Measurements from ENCODE around the gene CENPX. TPM values are rescaled to one million over a fixed set of nuclear protein-coding genes. Genes with fewer than 3 reads are reported as not detected.

Gene CENPX
- total RNA-seq, 1 experiment from 2014 or later, result 77.9 TPM

DNA sequence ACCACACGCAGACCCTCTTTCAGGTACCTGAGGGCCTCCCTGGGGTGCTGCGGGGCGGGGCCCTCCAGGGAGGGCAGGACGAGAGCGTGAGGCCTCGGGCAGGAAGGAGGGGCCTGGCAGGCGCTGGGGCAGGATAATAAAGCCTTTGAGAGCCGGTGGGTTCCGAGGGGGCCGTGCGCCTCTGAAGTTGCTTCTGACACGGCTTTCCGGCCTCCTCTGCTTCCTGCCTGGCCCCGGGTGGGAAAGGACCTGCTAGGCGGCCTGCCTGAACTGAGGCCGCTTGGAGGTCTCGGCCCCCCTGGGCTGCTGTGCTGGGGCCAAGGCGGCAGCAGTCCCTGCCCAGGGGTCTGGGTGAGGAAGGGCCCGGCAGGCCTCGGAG, 10.4 kb downstream of the CENPX start:
- no peak overlapping the region for H3K9ac ChIP-seq (ENCODE audit: extremely low read depth, insufficient read length, low read length)
- H3K14ac ChIP-seq (ENCODE audit: insufficient read depth, low read length), result no peak overlapping the region; the same call in 1 of the 2 replicates

More for the DNA sequence above, 10.4 kb downstream of the CENPX start:
- TF ChIP-seq, protein P1, sequence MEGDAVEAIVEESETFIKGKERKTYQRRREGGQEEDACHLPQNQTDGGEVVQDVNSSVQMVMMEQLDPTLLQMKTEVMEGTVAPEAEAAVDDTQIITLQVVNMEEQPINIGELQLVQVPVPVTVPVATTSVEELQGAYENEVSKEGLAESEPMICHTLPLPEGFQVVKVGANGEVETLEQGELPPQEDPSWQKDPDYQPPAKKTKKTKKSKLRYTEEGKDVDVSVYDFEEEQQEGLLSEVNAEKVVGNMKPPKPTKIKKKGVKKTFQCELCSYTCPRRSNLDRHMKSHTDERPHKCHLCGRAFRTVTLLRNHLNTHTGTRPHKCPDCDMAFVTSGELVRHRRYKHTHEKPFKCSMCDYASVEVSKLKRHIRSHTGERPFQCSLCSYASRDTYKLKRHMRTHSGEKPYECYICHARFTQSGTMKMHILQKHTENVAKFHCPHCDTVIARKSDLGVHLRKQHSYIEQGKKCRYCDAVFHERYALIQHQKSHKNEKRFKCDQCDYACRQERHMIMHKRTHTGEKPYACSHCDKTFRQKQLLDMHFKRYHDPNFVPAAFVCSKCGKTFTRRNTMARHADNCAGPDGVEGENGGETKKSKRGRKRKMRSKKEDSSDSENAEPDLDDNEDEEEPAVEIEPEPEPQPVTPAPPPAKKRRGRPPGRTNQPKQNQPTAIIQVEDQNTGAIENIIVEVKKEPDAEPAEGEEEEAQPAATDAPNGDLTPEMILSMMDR (conservative IDR thresholded peaks at IDR 0.05), result no peak
- H4K20me1 ChIP-seq (ENCODE audit: control insufficient read depth, insufficient read depth, insufficient read length), result no peaks in the 10 kb centered on the region
- no peaks in the 10 kb centered on the region for H3K23me2 ChIP-seq (ENCODE audit: insufficient read length, low read depth, low read length, poor library complexity, severe bottlenecking)
- DNase-seq, result no peak
- no peak overlapping the region for H2BK120ac ChIP-seq (ENCODE audit: low read depth, low read length, poor library complexity, severe bottlenecking)
- no peak overlapping the region for H4K8ac ChIP-seq (replicated peaks; ENCODE audit: insufficient read length, low read depth, low read length)
- no peak overlapping the region for H3K18ac ChIP-seq (ENCODE audit: insufficient read length, low read depth, low read length)
- no peaks in the 10 kb centered on the region for H3K36me3 Mint-ChIP-seq (ENCODE audit: insufficient read depth in 1 of 3, low read depth in 3 of 3)
- no peaks in the 10 kb centered on the region for H3K79me1 ChIP-seq (ENCODE audit: insufficient read depth, low read depth, low read length, poor library complexity, severe bottlenecking)
- no peak overlapping the region for H2AFZ ChIP-seq (ENCODE audit: low read length)
- H2AK5ac ChIP-seq (ENCODE audit: insufficient read length, low read length), result no peak overlapping the region
- H3K4me3 Mint-ChIP-seq, result no peak overlapping the region
- no peaks in the 10 kb centered on the region for H3K9me3 ChIP-seq (ENCODE audit: control insufficient read depth, low read depth, low read length)
- no peaks in the 10 kb centered on the region for H3K9me3 Mint-ChIP-seq
- H2BK5ac ChIP-seq (ENCODE audit: insufficient read length, low read length), result no peak overlapping the region
- H4K5ac ChIP-seq (ENCODE audit: insufficient read length, low read depth, low read length), result no peak overlapping the region
- H2BK12ac ChIP-seq (ENCODE audit: insufficient read length, low read depth, low read length), result no peak overlapping the region
- H3T11ph ChIP-seq (ENCODE audit: low read length), result no peak overlapping the region
- no peak overlapping the region for H3K56ac ChIP-seq (ENCODE audit: insufficient read length, low read depth, low read length)
- H2BK20ac ChIP-seq (ENCODE audit: low read depth, low read length, poor library complexity, severe bottlenecking), result no peak overlapping the region
- H3K27ac ChIP-seq (ENCODE audit: insufficient read length, low read depth, low read length), result no peak overlapping the region
- no peaks in the 10 kb centered on the region for H3K4me1 ChIP-seq (ENCODE audit: insufficient read depth, low read length)
- H3K27me3 Mint-ChIP-seq (ENCODE audit: low read depth), result no peaks in the 10 kb centered on the region; the same call in 1 of the 2 replicates
- no peaks in the 10 kb centered on the region for H3K27me3 ChIP-seq (ENCODE audit: insufficient read depth, low read length)
- no peaks in the 10 kb centered on the region for H3K79me2 ChIP-seq (ENCODE audit: insufficient read depth, low read length)
- WGBS (ENCODE audit: extremely low coverage, insufficient read length, low lambda C conversion rate), result no CpG with 5 or more reads among the region's 20 CpGs
- H4K91ac ChIP-seq (ENCODE audit: insufficient read length, low read depth, low read length), result no peak overlapping the region
- H3K4me1 Mint-ChIP-seq, result 0 out of 4 replicates have a peak, but pooled peaks cover 0 to 2% of the 10 kb centered on the region in 2 experiments
- no peak overlapping the region for H3K4ac ChIP-seq (ENCODE audit: low read depth, low read length)
- H3K23ac ChIP-seq (ENCODE audit: insufficient read length, low read depth, low read length), result no peak overlapping the region
- H3K27ac Mint-ChIP-seq, result no peak overlapping the region
- H2BK15ac ChIP-seq (ENCODE audit: low read depth, low read length), result no peak overlapping the region
- no peak overlapping the region for H3K4me2 ChIP-seq (ENCODE audit: insufficient read depth, insufficient read length, low read length)

Measured in H9 (cell line).